HepG2 (cell line): ENCODE measurements around the gene FHIT. TPM values are rescaled to one million over a fixed set of nuclear protein-coding genes. Genes with fewer than 3 reads are reported as not detected.

ENCODE experiments used
- CREM ChIP-seq, 2 experiments: sonication (generic) in 1 of 2; formaldehyde crosslinking in 1 of 2; IDR thresholded peaks; 2 replicates each; pipeline versions ENCODE4 v1.4.0 to v1.6.1; 2016 to 2020; ENCODE audit warnings: antibody characterized with exemption in 1 of 2, mild to moderate bottlenecking in 1 of 2, missing genetic modification reagents in 1 of 2
- JARID2 ChIP-seq: sonication (generic); formaldehyde crosslinking; IDR thresholded peaks from 2 replicates; pipeline ENCODE4 v1.8.1; 2023; ENCODE audit warnings: missing genetic modification reagents, inconsistent platforms; ENCODE audit not compliant: insufficient replicate concordance
- KLF15 ChIP-seq: sonication (generic); formaldehyde crosslinking; IDR thresholded peaks from 2 replicates; pipeline ENCODE4 v1.8.1; 2023; ENCODE audit warnings: borderline replicate concordance, mild to moderate bottlenecking, inconsistent platforms, missing genetic modification reagents, mixed read lengths
- MAZ ChIP-seq, 2 experiments: sonication (generic) in 1 of 2; formaldehyde crosslinking in 1 of 2; IDR thresholded peaks; 2 replicates each; pipeline versions ENCODE4 v1.5.0 to v1.6.1; 2012 to 2020; ENCODE audit warnings: low read depth in 2 of 2, mild to moderate bottlenecking in 2 of 2, borderline replicate concordance in 1 of 2, improper control_type of control experiment in 1 of 2, low read length in 1 of 2, missing genetic modification reagents in 1 of 2, moderate library complexity in 1 of 2
- MBNL3 ChIP-seq: fragments of 250-450 bp; sonication (Bioruptor Pico); conservative IDR thresholded peaks from 2 replicates; pipeline ENCODE4 v1.8.0; 2022; ENCODE audit warnings: mild to moderate bottlenecking, inconsistent platforms
- SMAD9 ChIP-seq: sonication (generic); formaldehyde crosslinking; IDR thresholded peaks from 2 replicates; pipeline ENCODE4 v1.5.1; 2020; ENCODE audit warnings: mild to moderate bottlenecking, missing genetic modification reagents
- SMC3 ChIP-seq: IDR thresholded peaks from 2 replicates; pipeline ENCODE4 v1.6.1; 2011; ENCODE audit warnings: low read length, improper control_type of control experiment
- SRSF9 ChIP-seq: fragments of 200-400 bp; formaldehyde crosslinking; IDR thresholded peaks from 2 replicates; pipeline ENCODE4 v1.6.1; 2018; ENCODE audit warnings: borderline replicate concordance, mild to moderate bottlenecking, low read depth, low read length; ENCODE audit not compliant: insufficient read depth, poor library complexity, severe bottlenecking
- TCF7L2 ChIP-seq: IDR thresholded peaks from 2 replicates; pipeline ENCODE4 v1.6.1; 2011; ENCODE audit warnings: mild to moderate bottlenecking, low read depth, low read length, moderate library complexity
- ZFP62 ChIP-seq: sonication (generic); formaldehyde crosslinking; IDR thresholded peaks from 2 replicates; pipeline ENCODE4 v1.4.0; 2020; ENCODE audit warnings: missing genetic modification reagents
- ZNF570 ChIP-seq: sonication (generic); formaldehyde crosslinking; IDR thresholded peaks from 2 replicates; pipeline ENCODE4 v1.4.0; 2020; ENCODE audit warnings: mild to moderate bottlenecking, missing genetic modification reagents, borderline replicate concordance
- ZNF652 ChIP-seq: IDR thresholded peaks from 2 replicates; pipeline ENCODE4 v1.6.1; 2016; ENCODE audit warnings: low read depth, borderline replicate concordance
- polyA plus RNA-seq, 8 experiments: library from polyadenylated mRNA; depleted of rRNA in 3 of 8; stranded (reverse) in 7 of 8; unstranded in 1 of 8; fragments of >200 nt; fragmentation: Illumina TruSeq in 4 of 8; extraction: Trizol in 4 of 8; gene quantifications; 2 replicates each; pipeline versions ENCODE4 v1.2.1 to v1.2.3, GENCODE V29; 2011 to 2016; ENCODE audit warnings: low read depth in 4 of 8, missing spikeins in 1 of 8, mixed read lengths in 1 of 8; ENCODE audit not compliant: insufficient read depth in 1 of 8
- total RNA-seq, 5 experiments: library from RNA; depleted of rRNA; stranded (reverse); fragments of >200 nt; fragmentation: Illumina TruSeq; extraction: Trizol; gene quantifications; 2 replicates each; pipeline ENCODE4 v1.2.3, GENCODE V29; 2016; ENCODE audit warnings: low read depth in 1 of 5
- TF ChIP-seq, protein P1 (sequence below): sonication (generic); formaldehyde crosslinking; IDR thresholded peaks from 2 replicates; pipeline ENCODE4 v1.4.0; 2020; ENCODE audit warnings: missing genetic modification reagents, borderline replicate concordance
- TF ChIP-seq, protein P2 (sequence below): sonication (generic); formaldehyde crosslinking; IDR thresholded peaks from 2 replicates; pipeline ENCODE4 v1.5.0; 2020; ENCODE audit warnings: missing genetic modification reagents
- TF ChIP-seq, protein P3 (sequence below): sonication (generic); formaldehyde crosslinking; IDR thresholded peaks from 2 replicates; pipeline ENCODE4 v1.4.0; 2020; ENCODE audit warnings: mild to moderate bottlenecking, missing genetic modification reagents
- TF ChIP-seq, protein P4 (sequence below): IDR thresholded peaks from 2 replicates; pipeline ENCODE4 v1.6.1; 2016; ENCODE audit warnings: low read depth, borderline replicate concordance
- TF ChIP-seq, protein P5 (sequence below): sonication (generic); formaldehyde crosslinking; IDR thresholded peaks from 2 replicates; pipeline ENCODE4 v1.4.0; 2020; ENCODE audit warnings: mild to moderate bottlenecking, missing genetic modification reagents

FHIT gene
- total and polyA plus RNA-seq, 2 of the 13 experiments (the other 11 are each of a cell fraction or from before 2014, with no cell fraction given) = 4.0 to 4.6 TPM

DNA sequence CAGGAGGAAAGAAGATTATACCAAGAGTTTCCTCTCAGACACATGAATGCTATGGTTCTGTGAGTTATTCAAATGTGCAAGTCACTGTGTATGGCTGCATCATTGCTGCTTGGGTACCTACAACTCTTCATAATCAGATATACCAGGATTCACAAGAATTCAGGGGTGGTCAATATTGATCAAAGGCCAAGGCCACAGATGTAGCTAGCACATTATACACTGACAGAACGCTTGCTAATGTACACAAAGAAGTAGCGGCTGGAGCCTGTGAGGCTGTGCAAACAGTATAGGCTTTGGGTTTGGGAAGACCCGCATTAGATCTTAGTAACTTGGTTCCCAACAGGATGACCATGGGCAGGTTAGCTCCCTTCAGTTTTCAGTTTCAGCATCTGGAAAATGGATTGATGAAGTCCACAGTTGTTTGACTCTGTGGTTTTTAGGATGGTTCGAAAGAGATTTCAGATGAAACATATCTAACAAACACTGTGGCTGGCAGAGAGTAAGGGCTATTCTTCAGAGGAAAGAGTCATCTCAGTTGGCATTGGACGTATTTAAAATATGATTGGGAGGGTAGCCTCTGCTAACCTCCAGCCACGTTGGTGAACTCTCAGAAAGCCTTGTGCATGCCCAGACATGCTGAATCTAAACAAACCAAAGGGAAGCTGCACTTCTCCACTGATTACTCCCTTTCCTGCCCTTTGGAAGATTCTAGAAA is 1452.7 kb downstream of the FHIT start (continued):
- TF ChIP-seq, protein P1, sequence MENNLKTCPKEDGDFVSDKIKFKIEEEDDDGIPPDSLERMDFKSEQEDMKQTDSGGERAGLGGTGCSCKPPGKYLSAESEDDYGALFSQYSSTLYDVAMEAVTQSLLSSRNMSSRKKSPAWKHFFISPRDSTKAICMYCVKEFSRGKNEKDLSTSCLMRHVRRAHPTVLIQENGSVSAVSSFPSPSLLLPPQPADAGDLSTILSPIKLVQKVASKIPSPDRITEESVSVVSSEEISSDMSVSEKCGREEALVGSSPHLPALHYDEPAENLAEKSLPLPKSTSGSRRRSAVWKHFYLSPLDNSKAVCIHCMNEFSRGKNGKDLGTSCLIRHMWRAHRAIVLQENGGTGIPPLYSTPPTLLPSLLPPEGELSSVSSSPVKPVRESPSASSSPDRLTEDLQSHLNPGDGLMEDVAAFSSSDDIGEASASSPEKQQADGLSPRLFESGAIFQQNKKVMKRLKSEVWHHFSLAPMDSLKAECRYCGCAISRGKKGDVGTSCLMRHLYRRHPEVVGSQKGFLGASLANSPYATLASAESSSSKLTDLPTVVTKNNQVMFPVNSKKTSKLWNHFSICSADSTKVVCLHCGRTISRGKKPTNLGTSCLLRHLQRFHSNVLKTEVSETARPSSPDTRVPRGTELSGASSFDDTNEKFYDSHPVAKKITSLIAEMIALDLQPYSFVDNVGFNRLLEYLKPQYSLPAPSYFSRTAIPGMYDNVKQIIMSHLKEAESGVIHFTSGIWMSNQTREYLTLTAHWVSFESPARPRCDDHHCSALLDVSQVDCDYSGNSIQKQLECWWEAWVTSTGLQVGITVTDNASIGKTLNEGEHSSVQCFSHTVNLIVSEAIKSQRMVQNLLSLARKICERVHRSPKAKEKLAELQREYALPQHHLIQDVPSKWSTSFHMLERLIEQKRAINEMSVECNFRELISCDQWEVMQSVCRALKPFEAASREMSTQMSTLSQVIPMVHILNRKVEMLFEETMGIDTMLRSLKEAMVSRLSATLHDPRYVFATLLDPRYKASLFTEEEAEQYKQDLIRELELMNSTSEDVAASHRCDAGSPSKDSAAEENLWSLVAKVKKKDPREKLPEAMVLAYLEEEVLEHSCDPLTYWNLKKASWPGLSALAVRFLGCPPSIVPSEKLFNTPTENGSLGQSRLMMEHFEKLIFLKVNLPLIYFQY (CRISPR knock-in tag) = peak; percentile 80; the same call in 1 of the 2 replicates
- TF ChIP-seq SMC3 (no peak; the same call in 1 of the 2 replicates), ZNF570 (CRISPR knock-in tag) (no peak), TCF7L2 (no peak), SRSF9 (no peak), KLF15 (CRISPR knock-in tag) (no peak), MAZ (IDR thresholded peaks at IDR 0.05; ENCODE audit: borderline replicate concordance, low read depth, low read length) (no peak), MAZ (CRISPR knock-in tag; IDR thresholded peaks at IDR 0.05; ENCODE audit: low read depth) (0 out of 2 replicates have a peak, but pooled peaks have one; percentile 23), MBNL3 (CRISPR knock-in tag) (no peak), CREM (IDR thresholded peaks at IDR 0.05) (peak; percentile 65; the same call in 1 of the 2 replicates), CREM (CRISPR knock-in tag; IDR thresholded peaks at IDR 0.05) (no peak), JARID2 (CRISPR knock-in tag) (no peak), ZFP62 (CRISPR knock-in tag) (no peak), ZNF652 (CRISPR knock-in tag) (no peak), SMAD9 (CRISPR knock-in tag) (no peak)
- TF ChIP-seq, protein P2, sequence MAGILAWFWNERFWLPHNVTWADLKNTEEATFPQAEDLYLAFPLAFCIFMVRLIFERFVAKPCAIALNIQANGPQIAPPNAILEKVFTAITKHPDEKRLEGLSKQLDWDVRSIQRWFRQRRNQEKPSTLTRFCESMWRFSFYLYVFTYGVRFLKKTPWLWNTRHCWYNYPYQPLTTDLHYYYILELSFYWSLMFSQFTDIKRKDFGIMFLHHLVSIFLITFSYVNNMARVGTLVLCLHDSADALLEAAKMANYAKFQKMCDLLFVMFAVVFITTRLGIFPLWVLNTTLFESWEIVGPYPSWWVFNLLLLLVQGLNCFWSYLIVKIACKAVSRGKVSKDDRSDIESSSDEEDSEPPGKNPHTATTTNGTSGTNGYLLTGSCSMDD = no peak
- TF ChIP-seq, protein P3, sequence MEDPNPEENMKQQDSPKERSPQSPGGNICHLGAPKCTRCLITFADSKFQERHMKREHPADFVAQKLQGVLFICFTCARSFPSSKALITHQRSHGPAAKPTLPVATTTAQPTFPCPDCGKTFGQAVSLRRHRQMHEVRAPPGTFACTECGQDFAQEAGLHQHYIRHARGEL = no peak
- TF ChIP-seq, protein P4, sequence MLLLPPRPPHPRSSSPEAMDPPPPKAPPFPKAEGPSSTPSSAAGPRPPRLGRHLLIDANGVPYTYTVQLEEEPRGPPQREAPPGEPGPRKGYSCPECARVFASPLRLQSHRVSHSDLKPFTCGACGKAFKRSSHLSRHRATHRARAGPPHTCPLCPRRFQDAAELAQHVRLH (CRISPR knock-in tag) = no peak
- TF ChIP-seq, protein P5, sequence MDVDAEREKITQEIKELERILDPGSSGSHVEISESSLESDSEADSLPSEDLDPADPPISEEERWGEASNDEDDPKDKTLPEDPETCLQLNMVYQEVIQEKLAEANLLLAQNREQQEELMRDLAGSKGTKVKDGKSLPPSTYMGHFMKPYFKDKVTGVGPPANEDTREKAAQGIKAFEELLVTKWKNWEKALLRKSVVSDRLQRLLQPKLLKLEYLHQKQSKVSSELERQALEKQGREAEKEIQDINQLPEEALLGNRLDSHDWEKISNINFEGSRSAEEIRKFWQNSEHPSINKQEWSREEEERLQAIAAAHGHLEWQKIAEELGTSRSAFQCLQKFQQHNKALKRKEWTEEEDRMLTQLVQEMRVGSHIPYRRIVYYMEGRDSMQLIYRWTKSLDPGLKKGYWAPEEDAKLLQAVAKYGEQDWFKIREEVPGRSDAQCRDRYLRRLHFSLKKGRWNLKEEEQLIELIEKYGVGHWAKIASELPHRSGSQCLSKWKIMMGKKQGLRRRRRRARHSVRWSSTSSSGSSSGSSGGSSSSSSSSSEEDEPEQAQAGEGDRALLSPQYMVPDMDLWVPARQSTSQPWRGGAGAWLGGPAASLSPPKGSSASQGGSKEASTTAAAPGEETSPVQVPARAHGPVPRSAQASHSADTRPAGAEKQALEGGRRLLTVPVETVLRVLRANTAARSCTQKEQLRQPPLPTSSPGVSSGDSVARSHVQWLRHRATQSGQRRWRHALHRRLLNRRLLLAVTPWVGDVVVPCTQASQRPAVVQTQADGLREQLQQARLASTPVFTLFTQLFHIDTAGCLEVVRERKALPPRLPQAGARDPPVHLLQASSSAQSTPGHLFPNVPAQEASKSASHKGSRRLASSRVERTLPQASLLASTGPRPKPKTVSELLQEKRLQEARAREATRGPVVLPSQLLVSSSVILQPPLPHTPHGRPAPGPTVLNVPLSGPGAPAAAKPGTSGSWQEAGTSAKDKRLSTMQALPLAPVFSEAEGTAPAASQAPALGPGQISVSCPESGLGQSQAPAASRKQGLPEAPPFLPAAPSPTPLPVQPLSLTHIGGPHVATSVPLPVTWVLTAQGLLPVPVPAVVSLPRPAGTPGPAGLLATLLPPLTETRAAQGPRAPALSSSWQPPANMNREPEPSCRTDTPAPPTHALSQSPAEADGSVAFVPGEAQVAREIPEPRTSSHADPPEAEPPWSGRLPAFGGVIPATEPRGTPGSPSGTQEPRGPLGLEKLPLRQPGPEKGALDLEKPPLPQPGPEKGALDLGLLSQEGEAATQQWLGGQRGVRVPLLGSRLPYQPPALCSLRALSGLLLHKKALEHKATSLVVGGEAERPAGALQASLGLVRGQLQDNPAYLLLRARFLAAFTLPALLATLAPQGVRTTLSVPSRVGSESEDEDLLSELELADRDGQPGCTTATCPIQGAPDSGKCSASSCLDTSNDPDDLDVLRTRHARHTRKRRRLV = no peak
